22Rv1 (cell line): Measurements from ENCODE around the gene SPATA13.
"Not testable (repeated sequence)": the region's sequence is repeated elsewhere in the genome, so short reads cannot be mapped to it uniquely, and the experiment has no call there.

Experiments
- H3K27ac ChIP-seq: fragments of 450-650 bp; 2 replicates; pipeline ENCODE4 v1.5.1; 2017
- ZFX ChIP-seq: fragments of 450-650 bp; IDR thresholded peaks from 2 replicates; pipeline ENCODE4 v1.6.1; 2017; ENCODE audit warnings: antibody characterized with exemption, borderline replicate concordance
- TF ChIP-seq, protein P1 (sequence below): fragments of 450-650 bp; IDR thresholded peaks from 2 replicates; pipeline ENCODE4 v1.5.1; 2017; ENCODE audit warnings: mild to moderate bottlenecking

SPATA13 gene

DNA sequence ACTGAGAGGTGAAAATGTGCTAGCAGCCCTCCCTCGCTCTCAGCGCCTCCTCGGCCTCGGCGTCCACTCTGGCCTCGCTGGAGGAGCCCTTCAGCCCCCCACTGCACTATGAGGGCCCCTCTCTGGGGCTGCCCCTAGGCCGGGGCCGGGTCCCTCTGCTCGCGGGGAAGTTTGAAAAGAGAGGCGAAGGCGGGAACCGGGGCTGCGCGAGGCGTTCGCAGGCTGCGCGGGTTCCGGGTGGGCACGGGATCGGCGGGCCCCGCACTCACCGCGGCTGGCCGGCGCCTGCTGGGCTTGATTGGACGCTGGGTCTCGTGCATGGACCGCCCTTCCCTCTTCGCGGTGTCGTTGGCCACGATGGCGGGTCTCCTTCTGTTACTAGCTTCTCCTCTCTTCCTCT lies 178.2 kb downstream of the SPATA13 start:
- H3K27ac ChIP-seq, result no peak overlapping the region
- TF ChIP-seq ZFX, result no peak
- TF ChIP-seq, protein P1, sequence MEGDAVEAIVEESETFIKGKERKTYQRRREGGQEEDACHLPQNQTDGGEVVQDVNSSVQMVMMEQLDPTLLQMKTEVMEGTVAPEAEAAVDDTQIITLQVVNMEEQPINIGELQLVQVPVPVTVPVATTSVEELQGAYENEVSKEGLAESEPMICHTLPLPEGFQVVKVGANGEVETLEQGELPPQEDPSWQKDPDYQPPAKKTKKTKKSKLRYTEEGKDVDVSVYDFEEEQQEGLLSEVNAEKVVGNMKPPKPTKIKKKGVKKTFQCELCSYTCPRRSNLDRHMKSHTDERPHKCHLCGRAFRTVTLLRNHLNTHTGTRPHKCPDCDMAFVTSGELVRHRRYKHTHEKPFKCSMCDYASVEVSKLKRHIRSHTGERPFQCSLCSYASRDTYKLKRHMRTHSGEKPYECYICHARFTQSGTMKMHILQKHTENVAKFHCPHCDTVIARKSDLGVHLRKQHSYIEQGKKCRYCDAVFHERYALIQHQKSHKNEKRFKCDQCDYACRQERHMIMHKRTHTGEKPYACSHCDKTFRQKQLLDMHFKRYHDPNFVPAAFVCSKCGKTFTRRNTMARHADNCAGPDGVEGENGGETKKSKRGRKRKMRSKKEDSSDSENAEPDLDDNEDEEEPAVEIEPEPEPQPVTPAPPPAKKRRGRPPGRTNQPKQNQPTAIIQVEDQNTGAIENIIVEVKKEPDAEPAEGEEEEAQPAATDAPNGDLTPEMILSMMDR, result no peak

DNA sequence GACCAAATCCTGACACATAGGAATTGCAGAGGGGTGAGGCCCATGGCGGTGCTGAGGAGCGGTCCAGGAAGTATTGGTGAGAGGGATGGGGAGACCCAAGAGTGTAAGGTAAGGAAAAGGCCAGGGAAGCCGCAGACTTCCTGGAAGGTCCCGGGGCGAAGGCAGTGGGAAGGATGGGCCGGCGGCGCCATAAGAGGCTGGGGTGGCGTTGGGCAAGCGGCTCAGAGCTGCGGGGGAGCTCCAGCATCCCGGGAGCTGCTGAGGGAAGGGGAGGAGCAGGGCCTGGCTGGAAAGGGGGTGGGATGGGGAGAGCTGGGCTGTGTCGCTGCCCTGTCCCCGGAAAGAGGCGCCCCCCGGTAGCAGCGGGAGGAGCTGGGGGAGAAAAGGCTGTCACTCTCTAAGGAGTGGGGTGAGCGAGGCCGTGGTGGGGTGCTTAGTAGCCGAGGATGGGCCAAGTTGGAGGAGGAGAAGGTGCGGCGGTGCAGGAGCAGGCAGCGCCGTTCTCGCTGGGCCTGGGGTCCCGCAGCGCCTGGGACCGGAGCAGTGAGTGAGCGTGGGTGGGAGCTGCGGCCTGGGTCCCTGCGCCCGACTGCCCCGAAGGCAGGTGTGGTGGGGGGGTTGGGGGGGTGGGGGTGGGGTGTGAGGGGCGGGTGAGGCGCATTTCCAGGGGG lies 179.6 kb downstream of the SPATA13 start:
- no peak for TF ChIP-seq ZFX
- TF ChIP-seq, protein P1, result no peak
- H3K27ac ChIP-seq, result no peak overlapping the region

DNA sequence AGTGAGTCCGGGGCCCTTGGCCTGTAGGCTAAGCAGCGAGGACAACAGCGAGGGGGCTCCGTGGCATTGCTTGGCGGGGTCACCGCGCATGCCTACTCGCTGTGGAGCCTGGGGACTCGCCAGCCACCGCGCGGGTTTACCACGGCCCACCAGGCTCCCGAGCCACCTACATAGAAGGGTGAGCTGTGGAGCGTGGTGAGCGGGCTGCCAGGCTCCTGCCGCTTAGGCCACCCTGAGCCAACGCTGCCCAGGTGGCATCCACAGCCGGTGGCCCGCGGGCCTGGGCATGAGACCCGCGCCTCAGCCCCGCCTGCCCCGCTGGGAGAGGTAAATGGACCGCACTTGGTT lies 180.1 kb downstream of the SPATA13 start:
- no peak overlapping the region for H3K27ac ChIP-seq
- TF ChIP-seq ZFX, result no peak
- TF ChIP-seq, protein P1, result no peak

DNA sequence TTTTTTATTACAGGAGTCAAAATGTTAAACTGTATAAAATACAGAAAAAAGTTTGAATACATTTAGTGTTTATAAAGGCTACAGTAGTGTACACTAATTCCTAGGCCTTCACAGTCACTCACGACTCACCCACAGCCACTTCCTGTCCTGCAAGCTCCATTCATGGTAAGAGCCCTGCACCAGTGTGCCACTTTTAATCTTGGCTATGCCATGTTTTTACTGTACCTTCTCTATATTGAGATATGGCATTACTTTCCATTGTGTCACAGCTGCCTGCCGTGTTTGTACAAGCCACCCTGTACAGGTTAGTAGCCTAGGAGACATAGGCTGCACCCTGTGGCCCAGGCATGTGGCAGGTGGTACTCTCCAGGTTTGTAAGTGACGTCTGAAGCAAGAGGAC lies 180.9 kb downstream of the SPATA13 start:
- TF ChIP-seq ZFX, result no peak
- no peak overlapping the region for H3K27ac ChIP-seq

DNA sequence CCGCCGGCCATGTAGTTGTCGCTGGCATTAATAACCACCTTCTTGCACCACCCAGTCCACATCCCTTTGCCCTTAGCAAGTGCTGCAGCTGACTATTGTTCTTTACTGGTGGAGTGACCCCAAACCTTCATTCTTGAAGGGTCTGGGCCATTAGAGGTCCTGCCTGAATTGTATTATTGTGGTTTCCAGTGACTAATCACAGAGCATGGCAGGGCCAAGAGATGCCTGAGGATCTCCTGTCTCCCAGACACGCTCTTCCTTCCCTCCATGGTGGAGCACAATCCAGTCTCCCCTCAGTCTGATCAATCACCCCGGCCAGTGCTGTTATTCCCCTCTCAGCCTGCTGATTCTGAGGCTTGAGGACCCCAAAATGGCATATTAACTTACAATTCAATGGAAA lies 187.9 kb downstream of the SPATA13 start:
- TF ChIP-seq, protein P1, result no peak
- no peak for TF ChIP-seq ZFX
- no peak overlapping the region for H3K27ac ChIP-seq

DNA sequence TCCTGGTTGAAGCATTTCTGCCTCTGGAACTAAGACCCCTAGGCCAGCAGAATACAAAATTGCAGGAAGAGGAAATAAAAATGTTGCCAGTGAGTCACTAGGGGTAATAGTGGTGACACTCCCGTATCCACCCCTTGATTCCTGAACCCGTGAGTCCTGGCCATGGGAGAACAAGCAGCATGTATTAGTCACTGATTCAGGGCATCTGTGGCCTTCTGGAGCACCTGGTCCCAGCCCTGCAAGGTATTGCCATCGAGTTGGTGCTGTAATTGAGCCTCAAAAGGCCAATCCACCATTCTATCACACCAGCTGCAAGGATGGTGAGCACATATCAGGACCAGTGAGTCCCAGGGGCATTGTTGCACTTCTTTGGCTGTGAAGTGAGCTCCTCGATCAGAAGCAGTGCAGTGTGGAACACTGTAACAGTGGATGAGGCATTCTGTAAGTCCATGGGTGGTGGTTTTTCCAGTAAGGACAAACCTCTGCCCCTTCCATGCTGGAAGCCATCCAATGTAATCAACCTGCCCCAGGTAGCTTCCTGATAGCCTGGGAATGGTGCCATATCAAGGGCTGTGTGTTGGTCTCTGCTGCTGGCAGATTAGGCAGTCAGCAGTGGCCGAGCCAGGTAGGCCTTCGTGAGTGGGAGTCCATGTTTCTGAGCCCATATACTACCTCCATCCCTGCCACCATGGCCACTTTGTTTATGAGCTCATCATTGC lies 188.4 kb downstream of the SPATA13 start:
- H3K27ac ChIP-seq, result no peak overlapping the region
- no peak for TF ChIP-seq ZFX
- TF ChIP-seq, protein P1, result no peak

DNA sequence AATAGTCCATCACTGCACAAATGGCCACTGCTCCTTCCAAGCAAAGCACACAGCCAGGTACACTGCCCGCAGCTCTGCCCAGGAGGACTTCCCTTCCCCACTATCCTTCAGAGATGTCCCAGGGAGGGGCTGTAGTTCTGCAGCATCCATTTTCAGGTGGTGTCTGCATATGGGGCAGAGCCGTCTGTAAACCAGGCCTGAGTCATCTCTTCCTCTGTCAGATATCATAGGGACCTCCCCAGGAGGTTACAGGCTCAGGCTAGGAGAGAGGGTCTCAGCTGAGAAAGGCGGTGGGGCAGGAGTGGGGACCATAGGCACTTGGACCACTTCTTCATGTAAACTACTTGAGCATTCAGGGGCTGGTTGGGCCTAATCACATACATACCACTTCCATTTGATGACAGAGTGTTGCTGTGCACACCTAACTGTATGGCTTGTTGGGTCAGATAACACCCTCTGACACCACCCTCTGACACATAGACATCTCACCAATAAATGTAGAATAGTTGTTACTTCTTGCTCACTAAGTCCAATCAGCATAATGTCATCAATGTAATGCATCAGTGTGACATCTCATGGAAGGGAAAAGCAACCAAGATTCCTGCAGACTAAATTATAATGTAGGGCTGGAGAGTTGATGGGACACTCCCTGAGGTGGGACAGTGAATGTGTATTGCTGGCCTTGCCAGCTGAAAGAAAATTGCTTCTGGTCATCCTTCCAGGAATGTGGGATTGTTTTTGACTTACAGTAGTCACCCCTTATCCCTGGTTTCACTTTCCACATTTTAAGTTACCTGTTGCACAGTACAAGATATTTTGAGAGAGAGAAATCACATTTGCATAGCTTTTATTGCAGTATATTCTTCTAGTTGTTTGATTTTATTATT lies 189.5 kb downstream of the SPATA13 start:
- H3K27ac ChIP-seq, result not testable (repeated sequence)

DNA sequence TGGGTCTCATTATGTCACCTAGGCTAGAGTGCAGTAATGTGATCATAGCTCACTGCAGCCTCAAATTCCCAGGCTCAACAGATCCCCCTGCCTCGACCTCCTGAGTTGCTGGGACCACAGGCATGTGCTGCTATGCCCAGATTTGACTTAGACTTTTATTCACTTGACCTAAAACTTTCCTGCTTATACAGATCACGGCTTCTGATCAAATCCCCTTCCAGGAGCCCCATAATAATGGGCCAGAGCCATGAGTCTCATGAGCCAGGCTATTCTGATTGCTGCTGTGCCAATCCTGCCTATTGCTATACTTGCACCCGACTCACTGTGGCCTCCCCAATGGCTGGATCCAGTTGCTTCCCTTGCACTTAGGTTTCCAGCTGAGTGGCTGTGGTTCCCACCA lies 190.9 kb downstream of the SPATA13 start:
- no peak overlapping the region for H3K27ac ChIP-seq
- TF ChIP-seq, protein P1, result no peak
- TF ChIP-seq ZFX, result no peak
